ENCODE data around the gene TAF1C. TPM values are rescaled to one million over a fixed set of nuclear protein-coding genes. Genes with fewer than 3 reads are reported as not detected.

TAF1C gene
- total RNA-seq, 1 experiment from 2014 or later: 54.5 TPM

- no peak overlapping the region for H3K9ac ChIP-seq (ENCODE audit: low read length)
- no peak for DNase-seq
- no peak overlapping the region for H3K27ac ChIP-seq (ENCODE audit: low read length)
- peaks cover 7% of the 10 kb centered on the region for H3K4me1 ChIP-seq (ENCODE audit: low read length)
- no peak overlapping the region for H3K4me3 ChIP-seq (ENCODE audit: low read length)
- no peaks in the 10 kb centered on the region for H3K27me3 ChIP-seq (ENCODE audit: low read length)
- no peak overlapping the region for H2AFZ ChIP-seq (ENCODE audit: low read length)
- H3K79me2 ChIP-seq (ENCODE audit: low read length): peaks cover 20% of the 10 kb centered on the region
- no peaks in the 10 kb centered on the region for H3K36me3 ChIP-seq (ENCODE audit: insufficient read depth, low read length)
- no peaks in the 10 kb centered on the region for H3K9me3 ChIP-seq (ENCODE audit: low read length)
- 0 out of 2 replicates have a peak, but pooled peaks cover 6% of the 10 kb centered on the region for H4K20me1 ChIP-seq (ENCODE audit: insufficient read depth, low read depth, low read length)
- H3K9me2 ChIP-seq (replicated peaks; ENCODE audit: insufficient read depth, low read length): no peaks in the 10 kb centered on the region
- H3K4me2 ChIP-seq (ENCODE audit: low read depth, low read length, poor library complexity, severe bottlenecking): no peak overlapping the region
Measured at GRCh38 chr16:84180519-84181140, 6.2 kb downstream of the TAF1C start.

GRCh38 chr16:84179612-84180320, 7.1 kb downstream of the TAF1C start:
- Histone ChIP-seq H4K20me1 (ENCODE audit: insufficient read depth, low read depth, low read length) (0 out of 2 replicates have a peak, but pooled peaks cover 6% of the 10 kb centered on the region), H3K9me3 (ENCODE audit: low read length) (no peaks in the 10 kb centered on the region), H3K9ac (ENCODE audit: low read length) (no peak overlapping the region), H3K4me2 (ENCODE audit: low read depth, low read length, poor library complexity, severe bottlenecking) (no peak overlapping the region), H3K27me3 (ENCODE audit: low read length) (no peaks in the 10 kb centered on the region), H3K79me2 (ENCODE audit: low read length) (peaks cover 11% of the 10 kb centered on the region), H3K27ac (ENCODE audit: low read length) (no peak overlapping the region), H3K36me3 (ENCODE audit: insufficient read depth, low read length) (no peaks in the 10 kb centered on the region), H3K9me2 (replicated peaks; ENCODE audit: insufficient read depth, low read length) (no peaks in the 10 kb centered on the region), H3K4me3 (ENCODE audit: low read length) (no peak overlapping the region), H3K4me1 (ENCODE audit: low read length) (no peaks in the 10 kb centered on the region), H2AFZ (ENCODE audit: low read length) (no peak overlapping the region)
- DNase-seq: no peak

GRCh38 chr16:84178892-84179611, 7.8 kb downstream of the TAF1C start:
- Histone ChIP-seq H3K4me2 (ENCODE audit: low read depth, low read length, poor library complexity, severe bottlenecking) (no peak overlapping the region), H3K27me3 (ENCODE audit: low read length) (no peaks in the 10 kb centered on the region), H4K20me1 (ENCODE audit: insufficient read depth, low read depth, low read length) (0 out of 2 replicates have a peak, but pooled peaks cover 6% of the 10 kb centered on the region), H3K79me2 (ENCODE audit: low read length) (peaks cover 4% of the 10 kb centered on the region; the same call in 1 of the 2 replicates), H2AFZ (ENCODE audit: low read length) (no peak overlapping the region), H3K9me3 (ENCODE audit: low read length) (no peaks in the 10 kb centered on the region), H3K9me2 (replicated peaks; ENCODE audit: insufficient read depth, low read length) (no peaks in the 10 kb centered on the region), H3K36me3 (ENCODE audit: insufficient read depth, low read length) (no peaks in the 10 kb centered on the region), H3K9ac (ENCODE audit: low read length) (no peak overlapping the region), H3K27ac (ENCODE audit: low read length) (no peak overlapping the region), H3K4me3 (ENCODE audit: low read length) (no peak overlapping the region), H3K4me1 (ENCODE audit: low read length) (no peaks in the 10 kb centered on the region)
- no peak for DNase-seq

GRCh38 chr16:84178146-84178765, 8.6 kb downstream of the TAF1C start:
- no peak overlapping the region for H3K4me2 ChIP-seq (ENCODE audit: low read depth, low read length, poor library complexity, severe bottlenecking)
- no peaks in the 10 kb centered on the region for H3K36me3 ChIP-seq (ENCODE audit: insufficient read depth, low read length)
- H3K9me2 ChIP-seq (replicated peaks; ENCODE audit: insufficient read depth, low read length): no peaks in the 10 kb centered on the region
- DNase-seq: no peak
- H2AFZ ChIP-seq (ENCODE audit: low read length): no peak overlapping the region
- H3K9me3 ChIP-seq (ENCODE audit: low read length): no peaks in the 10 kb centered on the region
- H3K9ac ChIP-seq (ENCODE audit: low read length): no peak overlapping the region
- no peaks in the 10 kb centered on the region for H3K27me3 ChIP-seq (ENCODE audit: low read length)
- 0 out of 2 replicates have a peak, but pooled peaks cover 6% of the 10 kb centered on the region for H4K20me1 ChIP-seq (ENCODE audit: insufficient read depth, low read depth, low read length)
- no peaks in the 10 kb centered on the region for H3K4me1 ChIP-seq (ENCODE audit: low read length)
- H3K4me3 ChIP-seq (ENCODE audit: low read length): no peak overlapping the region
- no peak overlapping the region for H3K27ac ChIP-seq (ENCODE audit: low read length)
- no peaks in the 10 kb centered on the region; the same call in 1 of the 2 replicates for H3K79me2 ChIP-seq (ENCODE audit: low read length)

GRCh38 chr16:84177741-84178073, 9.2 kb downstream of the TAF1C start:
- H2AFZ ChIP-seq (ENCODE audit: low read length): no peak overlapping the region
- no peak for DNase-seq
- no peaks in the 10 kb centered on the region for H3K27me3 ChIP-seq (ENCODE audit: low read length)
- no peaks in the 10 kb centered on the region for H3K9me2 ChIP-seq (replicated peaks; ENCODE audit: insufficient read depth, low read length)
- no peaks in the 10 kb centered on the region; the same call in 1 of the 2 replicates for H3K79me2 ChIP-seq (ENCODE audit: low read length)
- H3K4me2 ChIP-seq (ENCODE audit: low read depth, low read length, poor library complexity, severe bottlenecking): no peak overlapping the region
- no peak overlapping the region for H3K9ac ChIP-seq (ENCODE audit: low read length)
- no peaks in the 10 kb centered on the region for H3K9me3 ChIP-seq (ENCODE audit: low read length)
- no peaks in the 10 kb centered on the region for H3K4me1 ChIP-seq (ENCODE audit: low read length)
- H4K20me1 ChIP-seq (ENCODE audit: insufficient read depth, low read depth, low read length): 0 out of 2 replicates have a peak, but pooled peaks cover 6% of the 10 kb centered on the region
- H3K4me3 ChIP-seq (ENCODE audit: low read length): no peak overlapping the region
- H3K27ac ChIP-seq (ENCODE audit: low read length): no peak overlapping the region
- H3K36me3 ChIP-seq (ENCODE audit: insufficient read depth, low read length): no peaks in the 10 kb centered on the region

- Histone ChIP-seq H3K36me3 (ENCODE audit: insufficient read depth, low read length) (no peaks in the 10 kb centered on the region), H3K9me2 (replicated peaks; ENCODE audit: insufficient read depth, low read length) (no peaks in the 10 kb centered on the region), H4K20me1 (ENCODE audit: insufficient read depth, low read depth, low read length) (no peaks in the 10 kb centered on the region), H3K9ac (ENCODE audit: low read length) (no peak overlapping the region), H3K9me3 (ENCODE audit: low read length) (no peaks in the 10 kb centered on the region), H2AFZ (ENCODE audit: low read length) (no peak overlapping the region), H3K27me3 (ENCODE audit: low read length) (no peaks in the 10 kb centered on the region), H3K4me1 (ENCODE audit: low read length) (no peaks in the 10 kb centered on the region), H3K27ac (ENCODE audit: low read length) (no peak overlapping the region), H3K4me3 (ENCODE audit: low read length) (no peak overlapping the region), H3K79me2 (ENCODE audit: low read length) (no peaks in the 10 kb centered on the region), H3K4me2 (ENCODE audit: low read depth, low read length, poor library complexity, severe bottlenecking) (no peak overlapping the region)
- DNase-seq: no peak
Measured at GRCh38 chr16:84176192-84177053, 10.4 kb downstream of the TAF1C start.

- no peak for DNase-seq
- H3K4me1 ChIP-seq (ENCODE audit: low read length): no peaks in the 10 kb centered on the region
- H3K27ac ChIP-seq (ENCODE audit: low read length): no peak overlapping the region
- H2AFZ ChIP-seq (ENCODE audit: low read length): no peak overlapping the region
- no peaks in the 10 kb centered on the region for H3K27me3 ChIP-seq (ENCODE audit: low read length)
- no peaks in the 10 kb centered on the region for H3K9me3 ChIP-seq (ENCODE audit: low read length)
- no peak overlapping the region for H3K9ac ChIP-seq (ENCODE audit: low read length)
- H3K4me3 ChIP-seq (ENCODE audit: low read length): no peak overlapping the region
- no peak overlapping the region for H3K4me2 ChIP-seq (ENCODE audit: low read depth, low read length, poor library complexity, severe bottlenecking)
- H4K20me1 ChIP-seq (ENCODE audit: insufficient read depth, low read depth, low read length): no peaks in the 10 kb centered on the region
- H3K9me2 ChIP-seq (replicated peaks; ENCODE audit: insufficient read depth, low read length): no peaks in the 10 kb centered on the region
- H3K36me3 ChIP-seq (ENCODE audit: insufficient read depth, low read length): no peaks in the 10 kb centered on the region
- no peaks in the 10 kb centered on the region for H3K79me2 ChIP-seq (ENCODE audit: low read length)
Measured at GRCh38 chr16:84175350-84176081, 11.3 kb downstream of the TAF1C start.
